GM19043 (cell line): ENCODE results near the gene TBC1D13.
"Not testable (repeated sequence)": the region's sequence is repeated elsewhere in the genome, so short reads cannot be mapped to it uniquely, and the experiment has no call there.

ENCODE experiments used
- ATAC-seq: cut with Tn5 transposase; IDR thresholded peaks from one replicate; pipeline ENCODE4 v1.9.1; 2021; ENCODE audit warnings: low read depth; ENCODE audit not compliant: unreplicated experiment

TBC1D13 gene

GRCh38 chr9:128840524-128840923 is 53.5 kb downstream of the TBC1D13 start:
- ATAC-seq, result no peak

GRCh38 chr9:128841694-128842492 is 54.8 kb downstream of the TBC1D13 start:
- no peak for ATAC-seq

DNA sequence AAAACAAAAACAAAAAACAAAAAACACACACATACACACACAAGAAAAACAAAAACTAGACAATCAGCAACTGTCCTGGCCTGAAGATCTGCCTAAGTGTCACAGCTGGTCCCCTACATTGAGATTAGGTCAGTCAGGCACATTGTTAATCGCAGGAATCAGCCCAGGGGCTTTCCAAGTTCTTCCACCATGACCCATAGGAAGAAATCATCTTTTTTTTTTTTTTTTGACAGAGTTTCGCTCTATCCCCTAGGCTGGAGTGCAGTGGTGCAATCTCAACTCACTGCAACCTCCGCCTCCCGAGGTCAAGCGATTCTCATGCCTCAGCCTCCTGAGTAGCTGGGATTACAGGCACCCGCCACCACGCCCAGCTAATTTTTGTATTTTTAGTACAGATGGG is 56.1 kb downstream of the TBC1D13 start:
- ATAC-seq, result not testable (repeated sequence)

- no peak for ATAC-seq
These were observed 58.3 kb downstream of the TBC1D13 start for GRCh38 chr9:128845186-128845931.

DNA sequence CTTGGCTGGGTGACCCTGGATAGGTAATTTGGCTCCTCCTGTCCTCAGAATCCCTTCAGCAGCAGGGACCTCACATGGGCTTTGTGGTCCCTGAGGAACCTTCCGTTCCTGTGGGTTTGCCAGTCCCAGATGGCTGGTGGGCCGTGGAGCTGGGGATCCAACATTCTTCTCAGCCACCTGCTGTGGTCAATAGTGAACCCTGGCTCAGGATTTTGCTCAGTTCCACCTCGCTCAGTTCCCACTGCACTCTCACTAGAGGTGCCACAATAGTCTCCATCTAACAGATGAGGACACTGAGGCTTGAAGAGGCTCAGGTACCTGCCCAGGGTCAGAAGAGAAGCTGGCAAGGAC is 59.6 kb downstream of the TBC1D13 start:
- ATAC-seq, result no peak

DNA sequence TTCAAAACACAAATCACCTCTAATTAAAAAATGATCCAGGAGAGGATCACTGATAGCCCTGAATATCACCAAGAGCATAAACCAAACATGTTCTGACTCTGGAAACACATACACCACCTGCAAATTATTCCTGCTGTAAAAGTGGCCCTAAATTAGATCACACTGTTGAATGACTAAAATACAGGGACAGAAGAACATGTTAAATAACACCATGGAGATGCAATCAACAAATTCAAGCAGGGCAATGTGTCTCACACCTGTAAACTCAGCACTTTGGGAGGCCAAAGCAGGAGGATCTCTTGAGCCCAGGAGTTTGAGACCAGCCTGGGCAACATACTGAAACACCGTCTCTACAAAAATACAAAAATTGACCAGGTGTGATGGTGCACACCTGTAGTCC is 60.8 kb downstream of the TBC1D13 start:
- ATAC-seq, result no peak

- not testable (repeated sequence) for ATAC-seq
These were observed 64.0 kb downstream of the TBC1D13 start for GRCh38 chr9:128851024-128851423.

DNA sequence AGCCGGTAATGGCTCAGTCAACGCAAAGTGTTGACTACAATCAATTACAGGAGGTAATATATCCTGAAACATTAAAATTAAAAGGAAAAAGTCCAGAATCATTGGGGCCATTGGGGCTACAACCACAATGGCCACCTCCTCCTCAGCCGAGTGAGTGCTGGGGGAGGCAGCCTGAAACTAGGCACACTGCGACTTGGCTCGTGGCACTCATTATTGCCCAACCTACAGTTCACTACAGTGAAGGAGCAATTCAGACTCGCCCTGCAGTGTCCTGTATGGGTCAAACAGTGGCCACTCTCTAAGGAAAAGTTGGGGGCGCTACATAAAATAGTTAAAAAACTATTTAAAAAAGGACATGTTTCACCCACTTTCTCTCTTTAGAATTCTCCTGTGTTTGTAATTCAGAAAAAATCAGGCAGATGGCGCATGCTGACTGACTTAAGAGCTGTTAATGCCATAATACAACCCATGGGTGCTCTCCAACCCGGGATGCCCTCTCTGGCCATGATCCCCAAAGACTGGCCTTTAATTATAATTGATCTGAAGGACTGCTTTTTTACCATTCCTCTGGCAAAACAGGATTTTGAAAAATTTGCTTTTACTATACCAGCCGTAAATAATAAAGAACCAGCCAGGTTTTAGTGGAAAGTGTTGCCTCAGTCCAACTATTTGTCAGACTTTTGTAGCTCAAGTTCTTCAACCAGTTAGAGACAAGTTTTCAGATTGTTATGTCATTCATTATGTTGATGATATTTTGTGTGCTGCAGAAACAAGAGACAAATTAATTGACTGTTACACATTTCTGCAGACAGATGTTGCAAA is 64.9 kb downstream of the TBC1D13 start:
- ATAC-seq, result not testable (repeated sequence)

DNA sequence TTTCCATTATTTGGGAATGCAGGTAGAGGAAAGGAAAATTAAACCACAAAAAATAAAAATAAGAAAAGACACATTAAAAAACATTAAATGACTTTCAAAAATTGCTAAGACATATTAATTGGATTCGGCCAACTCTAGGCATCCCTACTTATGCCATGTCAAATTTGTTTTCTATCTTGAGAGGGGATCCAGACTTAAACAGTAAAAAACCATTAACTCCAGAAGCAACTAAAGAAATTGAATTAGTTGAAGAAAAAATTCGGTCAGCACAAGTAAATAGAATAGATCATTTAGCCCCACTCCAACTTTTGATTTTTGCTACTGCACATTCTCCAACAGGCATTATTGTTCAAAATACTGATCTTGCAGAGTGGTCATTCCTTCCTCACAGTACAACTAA is 65.6 kb downstream of the TBC1D13 start:
- ATAC-seq, result not testable (repeated sequence)

DNA sequence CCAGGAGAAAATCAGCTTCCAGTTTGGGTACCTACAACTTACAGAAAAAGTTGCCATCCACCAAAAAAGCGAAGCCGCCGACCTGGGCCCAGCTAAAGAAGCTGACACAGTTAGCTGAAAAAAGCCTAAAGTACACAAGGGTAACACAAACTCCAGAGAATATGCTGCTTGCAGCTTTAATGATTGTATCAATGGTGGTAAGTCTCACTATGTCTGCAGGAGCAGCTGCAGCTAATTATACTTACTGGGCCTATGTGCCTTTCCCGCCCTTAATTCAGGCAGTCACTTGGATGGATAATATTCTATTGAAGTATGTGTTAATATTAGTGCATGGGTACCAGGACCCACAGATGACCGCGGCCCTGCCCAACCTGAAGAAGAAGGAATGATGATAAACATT is 67.4 kb downstream of the TBC1D13 start:
- ATAC-seq, result not testable (repeated sequence)

DNA sequence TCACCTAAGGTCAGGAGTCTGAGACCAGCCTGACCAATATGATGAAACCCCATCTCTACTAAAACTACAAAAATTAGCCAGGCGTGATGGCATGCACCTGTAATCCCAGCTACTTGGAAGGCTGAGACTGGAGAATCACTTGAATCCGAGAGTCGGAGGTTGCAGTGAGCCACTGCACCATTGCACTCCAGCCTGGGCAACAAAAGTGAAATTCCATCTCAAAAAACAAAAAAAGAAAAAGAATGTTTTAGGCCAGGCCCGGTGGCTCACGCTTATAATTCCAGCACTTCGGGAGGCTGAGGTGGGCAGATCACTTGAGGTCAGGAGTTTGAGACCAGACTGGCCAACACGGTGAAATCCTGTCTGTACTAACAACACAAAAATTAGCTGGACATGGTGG is 71.4 kb downstream of the TBC1D13 start:
- not testable (repeated sequence) for ATAC-seq
